Measurements from ENCODE around the gene GPER1.
A peak's percentile ranks its signal among the peaks of the same experiment; 100 is the strongest.

The GPER1 gene

GRCh38 chr7:1059200-1060091, 28.5 kb upstream of the GPER1 start:
- Histone ChIP-seq H3K36me3 (ENCODE audit: control insufficient read depth, insufficient read depth, low read length) (no peaks in the 10 kb centered on the region; the same call in none of the 2 replicates), H3K27me3 (replicated peaks; ENCODE audit: control insufficient read depth, insufficient read depth, low read length) (no peaks in the 10 kb centered on the region), H3K4me3 (replicated peaks; ENCODE audit: low read depth, low read length) (no peak overlapping the region)
- TF ChIP-seq CTCF (IDR thresholded peaks at IDR 0.05; ENCODE audit: insufficient read depth, low read length, poor library complexity, severe bottlenecking): no peak
- peak; percentile 68 for DNase-seq (ENCODE audit: extremely low read depth, insufficient read length)

- TF ChIP-seq CTCF (IDR thresholded peaks at IDR 0.05; ENCODE audit: insufficient read depth, low read length, poor library complexity, severe bottlenecking): no peak
- H3K4me3 ChIP-seq (replicated peaks; ENCODE audit: low read depth, low read length): no peak overlapping the region
- no peaks in the 10 kb centered on the region; the same call in none of the 2 replicates for H3K36me3 ChIP-seq (ENCODE audit: control insufficient read depth, insufficient read depth, low read length)
- DNase-seq (ENCODE audit: extremely low read depth, insufficient read length): peak; percentile 46
- H3K27me3 ChIP-seq (replicated peaks; ENCODE audit: control insufficient read depth, insufficient read depth, low read length): no peaks in the 10 kb centered on the region
These were observed 27.4 kb upstream of the GPER1 start for GRCh38 chr7:1060315-1061072.

GRCh38 chr7:1061180-1061579, 26.7 kb upstream of the GPER1 start:
- DNase-seq (ENCODE audit: extremely low read depth, insufficient read length): no peak
- Histone ChIP-seq H3K27me3 (replicated peaks; ENCODE audit: control insufficient read depth, insufficient read depth, low read length) (no peaks in the 10 kb centered on the region), H3K36me3 (ENCODE audit: control insufficient read depth, insufficient read depth, low read length) (no peaks in the 10 kb centered on the region; the same call in none of the 2 replicates), H3K4me3 (replicated peaks; ENCODE audit: low read depth, low read length) (no peak overlapping the region)
- no peak for TF ChIP-seq CTCF (IDR thresholded peaks at IDR 0.05; ENCODE audit: insufficient read depth, low read length, poor library complexity, severe bottlenecking)

GRCh38 chr7:1062296-1063294, 25.3 kb upstream of the GPER1 start:
- Histone ChIP-seq H3K36me3 (ENCODE audit: control insufficient read depth, insufficient read depth, low read length) (no peaks in the 10 kb centered on the region; the same call in 1 of the 2 replicates), H3K4me3 (replicated peaks; ENCODE audit: low read depth, low read length) (no peak overlapping the region), H3K27me3 (replicated peaks; ENCODE audit: control insufficient read depth, insufficient read depth, low read length) (no peaks in the 10 kb centered on the region)
- peak; percentile 60 for DNase-seq (ENCODE audit: extremely low read depth, insufficient read length)
- no peak for TF ChIP-seq CTCF (IDR thresholded peaks at IDR 0.05; ENCODE audit: insufficient read depth, low read length, poor library complexity, severe bottlenecking)

- no peak for TF ChIP-seq CTCF (IDR thresholded peaks at IDR 0.05; ENCODE audit: insufficient read depth, low read length, poor library complexity, severe bottlenecking)
- no peak for DNase-seq (ENCODE audit: extremely low read depth, insufficient read length)
- no peaks in the 10 kb centered on the region for H3K27me3 ChIP-seq (replicated peaks; ENCODE audit: control insufficient read depth, insufficient read depth, low read length)
- no peak overlapping the region for H3K4me3 ChIP-seq (replicated peaks; ENCODE audit: low read depth, low read length)
- no peaks in the 10 kb centered on the region for H3K36me3 ChIP-seq (ENCODE audit: control insufficient read depth, insufficient read depth, low read length)
These were observed 24.6 kb upstream of the GPER1 start for GRCh38 chr7:1063361-1063760.

All from GM06990 (cell line).